ENCODE measurements around the gene LKAAEAR1. TPM values are rescaled to one million over a fixed set of nuclear protein-coding genes. Genes with fewer than 3 reads are reported as not detected.

Gene LKAAEAR1
- total and polyA plus RNA-seq, 2 of the 13 experiments (the other 11 are each of a cell fraction or from before 2014, with no cell fraction given) = not detected

GRCh38 chr20:64049878-64050260, 34.3 kb downstream of the LKAAEAR1 start (continued):
- TF ChIP-seq DDIT3 (CRISPR knock-in tag; IDR thresholded peaks at IDR 0.05) = no peak
- TF ChIP-seq NR2F6 (IDR thresholded peaks at IDR 0.05) = no peak
- TF ChIP-seq NR2F6 (CRISPR knock-in tag; IDR thresholded peaks at IDR 0.05) = no peak
- TF ChIP-seq, protein P1, sequence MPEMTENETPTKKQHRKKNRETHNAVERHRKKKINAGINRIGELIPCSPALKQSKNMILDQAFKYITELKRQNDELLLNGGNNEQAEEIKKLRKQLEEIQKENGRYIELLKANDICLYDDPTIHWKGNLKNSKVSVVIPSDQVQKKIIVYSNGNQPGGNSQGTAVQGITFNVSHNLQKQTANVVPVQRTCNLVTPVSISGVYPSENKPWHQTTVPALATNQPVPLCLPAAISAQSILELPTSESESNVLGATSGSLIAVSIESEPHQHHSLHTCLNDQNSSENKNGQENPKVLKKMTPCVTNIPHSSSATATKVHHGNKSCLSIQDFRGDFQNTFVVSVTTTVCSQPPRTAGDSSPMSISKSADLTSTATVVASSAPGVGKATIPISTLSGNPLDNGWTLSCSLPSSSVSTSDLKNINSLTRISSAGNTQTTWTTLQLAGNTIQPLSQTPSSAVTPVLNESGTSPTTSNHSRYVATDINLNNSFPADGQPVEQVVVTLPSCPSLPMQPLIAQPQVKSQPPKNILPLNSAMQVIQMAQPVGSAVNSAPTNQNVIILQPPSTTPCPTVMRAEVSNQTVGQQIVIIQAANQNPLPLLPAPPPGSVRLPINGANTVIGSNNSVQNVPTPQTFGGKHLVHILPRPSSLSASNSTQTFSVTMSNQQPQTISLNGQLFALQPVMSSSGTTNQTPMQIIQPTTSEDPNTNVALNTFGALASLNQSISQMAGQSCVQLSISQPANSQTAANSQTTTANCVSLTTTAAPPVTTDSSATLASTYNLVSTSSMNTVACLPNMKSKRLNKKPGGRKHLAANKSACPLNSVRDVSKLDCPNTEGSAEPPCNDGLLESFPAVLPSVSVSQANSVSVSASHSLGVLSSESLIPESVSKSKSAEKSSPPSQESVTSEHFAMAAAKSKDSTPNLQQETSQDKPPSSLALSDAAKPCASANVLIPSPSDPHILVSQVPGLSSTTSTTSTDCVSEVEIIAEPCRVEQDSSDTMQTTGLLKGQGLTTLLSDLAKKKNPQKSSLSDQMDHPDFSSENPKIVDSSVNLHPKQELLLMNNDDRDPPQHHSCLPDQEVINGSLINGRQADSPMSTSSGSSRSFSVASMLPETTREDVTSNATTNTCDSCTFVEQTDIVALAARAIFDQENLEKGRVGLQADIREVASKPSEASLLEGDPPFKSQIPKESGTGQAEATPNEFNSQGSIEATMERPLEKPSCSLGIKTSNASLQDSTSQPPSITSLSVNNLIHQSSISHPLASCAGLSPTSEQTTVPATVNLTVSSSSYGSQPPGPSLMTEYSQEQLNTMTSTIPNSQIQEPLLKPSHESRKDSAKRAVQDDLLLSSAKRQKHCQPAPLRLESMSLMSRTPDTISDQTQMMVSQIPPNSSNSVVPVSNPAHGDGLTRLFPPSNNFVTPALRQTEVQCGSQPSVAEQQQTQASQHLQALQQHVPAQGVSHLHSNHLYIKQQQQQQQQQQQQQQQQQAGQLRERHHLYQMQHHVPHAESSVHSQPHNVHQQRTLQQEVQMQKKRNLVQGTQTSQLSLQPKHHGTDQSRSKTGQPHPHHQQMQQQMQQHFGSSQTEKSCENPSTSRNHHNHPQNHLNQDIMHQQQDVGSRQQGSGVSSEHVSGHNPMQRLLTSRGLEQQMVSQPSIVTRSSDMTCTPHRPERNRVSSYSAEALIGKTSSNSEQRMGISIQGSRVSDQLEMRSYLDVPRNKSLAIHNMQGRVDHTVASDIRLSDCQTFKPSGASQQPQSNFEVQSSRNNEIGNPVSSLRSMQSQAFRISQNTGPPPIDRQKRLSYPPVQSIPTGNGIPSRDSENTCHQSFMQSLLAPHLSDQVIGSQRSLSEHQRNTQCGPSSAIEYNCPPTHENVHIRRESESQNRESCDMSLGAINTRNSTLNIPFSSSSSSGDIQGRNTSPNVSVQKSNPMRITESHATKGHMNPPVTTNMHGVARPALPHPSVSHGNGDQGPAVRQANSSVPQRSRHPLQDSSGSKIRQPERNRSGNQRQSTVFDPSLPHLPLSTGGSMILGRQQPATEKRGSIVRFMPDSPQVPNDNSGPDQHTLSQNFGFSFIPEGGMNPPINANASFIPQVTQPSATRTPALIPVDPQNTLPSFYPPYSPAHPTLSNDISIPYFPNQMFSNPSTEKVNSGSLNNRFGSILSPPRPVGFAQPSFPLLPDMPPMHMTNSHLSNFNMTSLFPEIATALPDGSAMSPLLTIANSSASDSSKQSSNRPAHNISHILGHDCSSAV (CRISPR knock-in tag; IDR thresholded peaks at IDR 0.05; ENCODE audit: borderline replicate concordance) = no peak
- 0 out of 2 replicates have a peak, but pooled peaks have one; percentile 10 for TF ChIP-seq ZNF563 (CRISPR knock-in tag; IDR thresholded peaks at IDR 0.05)
- TF ChIP-seq ZNF768 (CRISPR knock-in tag; IDR thresholded peaks at IDR 0.05) = no peak; the same call in 1 of the 2 replicates
- TF ChIP-seq, protein P2, sequence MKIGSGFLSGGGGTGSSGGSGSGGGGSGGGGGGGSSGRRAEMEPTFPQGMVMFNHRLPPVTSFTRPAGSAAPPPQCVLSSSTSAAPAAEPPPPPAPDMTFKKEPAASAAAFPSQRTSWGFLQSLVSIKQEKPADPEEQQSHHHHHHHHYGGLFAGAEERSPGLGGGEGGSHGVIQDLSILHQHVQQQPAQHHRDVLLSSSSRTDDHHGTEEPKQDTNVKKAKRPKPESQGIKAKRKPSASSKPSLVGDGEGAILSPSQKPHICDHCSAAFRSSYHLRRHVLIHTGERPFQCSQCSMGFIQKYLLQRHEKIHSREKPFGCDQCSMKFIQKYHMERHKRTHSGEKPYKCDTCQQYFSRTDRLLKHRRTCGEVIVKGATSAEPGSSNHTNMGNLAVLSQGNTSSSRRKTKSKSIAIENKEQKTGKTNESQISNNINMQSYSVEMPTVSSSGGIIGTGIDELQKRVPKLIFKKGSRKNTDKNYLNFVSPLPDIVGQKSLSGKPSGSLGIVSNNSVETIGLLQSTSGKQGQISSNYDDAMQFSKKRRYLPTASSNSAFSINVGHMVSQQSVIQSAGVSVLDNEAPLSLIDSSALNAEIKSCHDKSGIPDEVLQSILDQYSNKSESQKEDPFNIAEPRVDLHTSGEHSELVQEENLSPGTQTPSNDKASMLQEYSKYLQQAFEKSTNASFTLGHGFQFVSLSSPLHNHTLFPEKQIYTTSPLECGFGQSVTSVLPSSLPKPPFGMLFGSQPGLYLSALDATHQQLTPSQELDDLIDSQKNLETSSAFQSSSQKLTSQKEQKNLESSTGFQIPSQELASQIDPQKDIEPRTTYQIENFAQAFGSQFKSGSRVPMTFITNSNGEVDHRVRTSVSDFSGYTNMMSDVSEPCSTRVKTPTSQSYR (CRISPR knock-in tag; IDR thresholded peaks at IDR 0.05; ENCODE audit: borderline replicate concordance) = peak; percentile 53; the same call in 1 of the 2 replicates
- TF ChIP-seq, protein P3, sequence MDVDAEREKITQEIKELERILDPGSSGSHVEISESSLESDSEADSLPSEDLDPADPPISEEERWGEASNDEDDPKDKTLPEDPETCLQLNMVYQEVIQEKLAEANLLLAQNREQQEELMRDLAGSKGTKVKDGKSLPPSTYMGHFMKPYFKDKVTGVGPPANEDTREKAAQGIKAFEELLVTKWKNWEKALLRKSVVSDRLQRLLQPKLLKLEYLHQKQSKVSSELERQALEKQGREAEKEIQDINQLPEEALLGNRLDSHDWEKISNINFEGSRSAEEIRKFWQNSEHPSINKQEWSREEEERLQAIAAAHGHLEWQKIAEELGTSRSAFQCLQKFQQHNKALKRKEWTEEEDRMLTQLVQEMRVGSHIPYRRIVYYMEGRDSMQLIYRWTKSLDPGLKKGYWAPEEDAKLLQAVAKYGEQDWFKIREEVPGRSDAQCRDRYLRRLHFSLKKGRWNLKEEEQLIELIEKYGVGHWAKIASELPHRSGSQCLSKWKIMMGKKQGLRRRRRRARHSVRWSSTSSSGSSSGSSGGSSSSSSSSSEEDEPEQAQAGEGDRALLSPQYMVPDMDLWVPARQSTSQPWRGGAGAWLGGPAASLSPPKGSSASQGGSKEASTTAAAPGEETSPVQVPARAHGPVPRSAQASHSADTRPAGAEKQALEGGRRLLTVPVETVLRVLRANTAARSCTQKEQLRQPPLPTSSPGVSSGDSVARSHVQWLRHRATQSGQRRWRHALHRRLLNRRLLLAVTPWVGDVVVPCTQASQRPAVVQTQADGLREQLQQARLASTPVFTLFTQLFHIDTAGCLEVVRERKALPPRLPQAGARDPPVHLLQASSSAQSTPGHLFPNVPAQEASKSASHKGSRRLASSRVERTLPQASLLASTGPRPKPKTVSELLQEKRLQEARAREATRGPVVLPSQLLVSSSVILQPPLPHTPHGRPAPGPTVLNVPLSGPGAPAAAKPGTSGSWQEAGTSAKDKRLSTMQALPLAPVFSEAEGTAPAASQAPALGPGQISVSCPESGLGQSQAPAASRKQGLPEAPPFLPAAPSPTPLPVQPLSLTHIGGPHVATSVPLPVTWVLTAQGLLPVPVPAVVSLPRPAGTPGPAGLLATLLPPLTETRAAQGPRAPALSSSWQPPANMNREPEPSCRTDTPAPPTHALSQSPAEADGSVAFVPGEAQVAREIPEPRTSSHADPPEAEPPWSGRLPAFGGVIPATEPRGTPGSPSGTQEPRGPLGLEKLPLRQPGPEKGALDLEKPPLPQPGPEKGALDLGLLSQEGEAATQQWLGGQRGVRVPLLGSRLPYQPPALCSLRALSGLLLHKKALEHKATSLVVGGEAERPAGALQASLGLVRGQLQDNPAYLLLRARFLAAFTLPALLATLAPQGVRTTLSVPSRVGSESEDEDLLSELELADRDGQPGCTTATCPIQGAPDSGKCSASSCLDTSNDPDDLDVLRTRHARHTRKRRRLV (CRISPR knock-in tag; IDR thresholded peaks at IDR 0.05) = 0 out of 2 replicates have a peak, but pooled peaks have one; percentile 27
- TF ChIP-seq ZNF275 (CRISPR knock-in tag; IDR thresholded peaks at IDR 0.05; ENCODE audit: borderline replicate concordance) = no peak
- TF ChIP-seq RBAK (CRISPR knock-in tag; IDR thresholded peaks at IDR 0.05) = 0 out of 2 replicates have a peak, but pooled peaks have one; percentile 5
- no peak for TF ChIP-seq ZNF841 (CRISPR knock-in tag; IDR thresholded peaks at IDR 0.05; ENCODE audit: borderline replicate concordance)
- TF ChIP-seq NCOA5 (CRISPR knock-in tag; IDR thresholded peaks at IDR 0.05) = no peak

All from HepG2 (cell line).